Kidney tubule cell (primary cell): ENCODE data around the gene GHRHR.

ENCODE experiments used
- DNase-seq: peaks from one replicate; pipeline ENCODE4 v3.0.0-alpha.2; 2018; ENCODE audit warnings: low spot score

Gene GHRHR

GRCh38 chr7:30928254-30928872 is 35.4 kb upstream of the GHRHR start:
- DNase-seq = no peak

DNA sequence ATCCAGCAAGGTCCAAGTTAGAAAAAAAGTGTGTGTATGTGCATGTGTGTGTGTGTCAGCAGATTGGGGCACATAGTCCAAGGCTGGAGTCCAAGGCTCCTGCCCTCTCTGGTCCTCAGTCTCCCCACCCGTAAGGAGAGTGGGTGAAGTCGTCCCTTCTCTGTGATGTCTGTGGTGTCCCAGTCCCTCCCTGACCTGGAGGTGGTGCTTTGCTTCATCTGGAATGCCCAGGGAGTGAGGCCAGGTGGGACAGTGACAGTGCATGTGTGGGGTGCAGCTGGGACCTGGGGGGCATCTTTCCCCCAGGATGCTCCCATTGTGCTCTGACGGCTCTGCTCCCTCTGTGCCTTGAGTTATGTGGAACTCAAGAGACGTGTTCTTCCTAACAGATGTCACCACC is 34.1 kb upstream of the GHRHR start:
- DNase-seq = no peak

DNA sequence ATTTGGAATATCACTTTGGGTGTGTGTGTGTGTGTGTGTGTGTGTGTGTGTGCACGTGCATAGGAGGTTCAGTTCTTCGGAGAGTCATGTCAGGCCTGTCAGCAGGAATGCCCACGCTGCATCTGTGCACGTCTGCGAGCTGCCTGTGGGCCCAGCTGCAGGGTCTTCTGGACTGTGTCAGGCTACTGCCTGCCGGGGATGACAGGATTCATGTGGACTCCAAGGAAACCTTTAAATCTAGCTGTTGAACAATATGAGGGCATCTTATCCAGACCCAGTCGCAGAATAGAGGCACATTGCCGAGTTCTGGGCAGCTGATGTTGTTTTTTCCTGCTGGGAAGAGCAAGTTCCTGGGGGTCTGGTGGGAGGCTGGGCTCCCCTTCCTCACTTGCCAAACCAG is 33.1 kb upstream of the GHRHR start:
- no peak for DNase-seq

- peak; percentile 84 for DNase-seq
Observed at GRCh38 chr7:30931161-30931928, 32.4 kb upstream of the GHRHR start.

- DNase-seq = no peak
Observed at GRCh38 chr7:30931929-30932540, 31.7 kb upstream of the GHRHR start.

- DNase-seq = peak; percentile 77
Observed at GRCh38 chr7:30932562-30932961, 31.2 kb upstream of the GHRHR start.

GRCh38 chr7:30933124-30933974 is 30.4 kb upstream of the GHRHR start:
- no peak for DNase-seq

GRCh38 chr7:30934225-30934624 is 29.5 kb upstream of the GHRHR start:
- no peak for DNase-seq

GRCh38 chr7:30934732-30935568 is 28.8 kb upstream of the GHRHR start:
- no peak for DNase-seq

- no peak for DNase-seq
Observed at GRCh38 chr7:30935569-30935877, 28.2 kb upstream of the GHRHR start.

DNA sequence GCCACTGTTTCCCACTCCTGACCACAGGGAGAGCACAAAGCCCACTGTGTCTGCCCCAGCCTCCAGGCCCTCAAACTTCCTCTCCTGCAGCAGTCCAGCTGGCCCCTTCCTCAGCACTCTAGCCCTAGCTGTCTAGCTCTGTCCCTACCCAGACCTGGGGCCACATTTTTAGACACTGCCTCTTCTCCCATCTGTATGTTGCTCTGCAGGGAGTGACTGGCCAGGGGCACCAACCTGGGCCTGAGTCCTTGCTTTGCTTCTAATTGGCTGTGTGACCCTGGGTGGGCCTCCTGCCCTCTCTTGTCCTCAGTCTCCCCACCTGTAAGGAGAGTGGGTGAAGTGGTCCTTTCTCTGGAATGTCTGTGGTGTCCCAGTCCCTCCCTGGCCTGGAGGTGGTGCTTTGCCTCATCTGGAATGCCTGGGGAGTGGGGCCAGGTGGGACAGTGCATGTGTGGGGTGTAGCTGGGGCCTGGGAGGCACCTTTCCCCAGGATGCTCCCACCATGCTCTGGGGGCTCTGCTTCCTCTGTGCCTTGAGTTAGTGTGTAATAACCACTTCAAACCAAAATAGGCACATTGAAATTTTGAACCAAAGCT is 27.0 kb upstream of the GHRHR start:
- DNase-seq = no peak

GRCh38 chr7:30937416-30937815 is 26.3 kb upstream of the GHRHR start:
- DNase-seq = peak; percentile 14

GRCh38 chr7:30938435-30939316 is 25.1 kb upstream of the GHRHR start:
- DNase-seq = peak; percentile 84

GRCh38 chr7:30941582-30942323 is 22.0 kb upstream of the GHRHR start:
- peak; percentile 13 for DNase-seq

DNA sequence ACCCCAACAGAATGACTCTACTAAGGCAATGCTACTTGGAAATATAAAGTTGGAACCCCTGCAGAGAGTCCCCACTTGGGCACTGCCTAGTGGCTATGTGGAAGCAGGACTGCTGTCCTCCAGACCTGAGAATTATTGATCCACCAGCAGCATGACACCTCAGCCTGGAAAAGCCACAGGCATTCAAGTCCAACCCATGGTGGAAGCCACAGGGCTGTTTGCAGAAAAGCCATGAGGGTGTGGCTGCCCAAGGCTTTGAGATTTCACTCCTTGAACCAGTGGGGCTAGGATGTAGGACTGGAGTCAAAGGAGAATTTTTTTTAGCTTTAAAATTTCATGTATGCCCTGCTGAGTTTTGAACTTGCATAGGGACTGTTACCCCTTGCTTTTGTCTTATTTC is 13.6 kb upstream of the GHRHR start:
- no peak for DNase-seq

- no peak for DNase-seq
Observed at GRCh38 chr7:30954914-30955313, 8.8 kb upstream of the GHRHR start.

DNA sequence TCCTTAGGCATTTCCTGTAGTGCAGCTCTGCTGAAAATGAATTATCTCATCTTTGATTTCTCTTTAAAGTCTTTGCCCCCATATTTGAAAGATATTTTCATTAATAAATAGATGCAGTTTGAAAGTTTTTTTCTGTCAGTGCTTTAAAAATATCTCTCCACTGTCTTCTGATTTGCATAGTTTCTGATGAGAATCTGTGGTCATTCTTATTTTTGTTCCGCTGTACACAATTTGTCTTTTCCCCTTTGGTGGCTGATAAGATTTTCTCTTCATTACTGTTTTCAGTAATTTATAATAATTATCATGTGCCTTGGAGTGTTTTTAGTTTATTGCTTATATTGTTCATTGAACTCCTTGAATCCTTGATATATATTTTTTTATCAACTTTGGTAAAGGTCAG is 7.0 kb upstream of the GHRHR start:
- no peak for DNase-seq

DNA sequence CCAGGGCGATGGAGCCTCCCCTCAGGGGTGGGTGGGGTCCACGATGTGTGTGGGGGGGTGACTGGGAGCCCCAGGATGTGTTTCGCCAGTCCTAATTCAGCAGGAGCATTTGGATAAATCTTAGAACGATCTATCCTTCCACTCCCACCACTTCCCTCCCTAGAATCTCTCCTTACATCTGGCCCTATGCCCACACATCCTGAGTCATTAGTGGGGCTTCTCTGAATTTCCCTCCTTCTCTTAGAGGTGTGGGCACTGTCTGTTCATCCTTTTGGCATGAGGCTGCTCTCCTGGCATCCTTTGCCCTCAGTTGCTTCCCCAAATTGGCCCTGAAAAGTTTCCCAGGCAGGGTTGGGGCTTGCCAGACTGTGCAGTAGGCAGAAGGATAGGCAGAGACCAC is 1.6 kb downstream of the GHRHR start:
- DNase-seq = no peak

GRCh38 chr7:30965883-30966282 is 2.1 kb downstream of the GHRHR start:
- DNase-seq = no peak

GRCh38 chr7:30968294-30968693 is 4.5 kb downstream of the GHRHR start:
- DNase-seq = no peak
